Stimulated activated naive B cell treated with anti-CD40 and anti-IgM and Interleukin-4, amounts not matched to agents 10 μg/mL and 1 μg/mL and 100 μg/mL, for 72 hours (primary cell): Measurements from ENCODE around the gene CLBA1.
"Not testable (repeated sequence)": the region's sequence is repeated elsewhere in the genome, so short reads cannot be mapped to it uniquely, and the experiment has no call there.

Experiments used
- ATAC-seq, 2 donors: fragments of 150-1000 bp; cut with Tn5 transposase; replicated peaks; 2 replicates each; pipeline ENCODE4 v1.10.0; 2021; ENCODE audit warnings: moderate library complexity in 1 of 2
- DNase-seq: peaks from one replicate; pipeline ENCODE4 v3.0.0; 2021
- H3K27ac Mint-ChIP-seq: one replicate; pipeline ENCODE4 v1.8.0; 2022; ENCODE audit warnings: mild to moderate bottlenecking, mixed read lengths
- H3K27me3 Mint-ChIP-seq, 2 donors: one replicate each; pipeline ENCODE4 v1.8.0; 2022; ENCODE audit warnings: mixed read lengths in 2 of 2
- H3K36me3 Mint-ChIP-seq, 2 donors: one replicate each; pipeline ENCODE4 v1.8.0; 2022; ENCODE audit warnings: mixed read lengths in 2 of 2, mild to moderate bottlenecking in 1 of 2
- H3K4me1 Mint-ChIP-seq, 2 donors: one replicate each; pipeline ENCODE4 v1.8.0; 2022; ENCODE audit warnings: mixed read lengths in 2 of 2, mild to moderate bottlenecking in 1 of 2
- H3K4me3 Mint-ChIP-seq, 2 donors: one replicate each; pipeline ENCODE4 v1.8.0; 2022; ENCODE audit warnings: mild to moderate bottlenecking in 2 of 2, mixed read lengths in 2 of 2, moderate library complexity in 1 of 2
- H3K9me3 Mint-ChIP-seq, 2 donors: one replicate each; pipeline ENCODE4 v1.8.0; 2022; ENCODE audit warnings: mixed read lengths in 2 of 2, mild to moderate bottlenecking in 1 of 2

The CLBA1 gene

GRCh38 chr14:105034315-105035039 is 48.9 kb downstream of the CLBA1 start:
- Mint-ChIP-seq H3K4me1 (peaks cover 4 to 14% of the 10 kb centered on the region in 2 donors), H3K27me3 (no peaks in the 10 kb centered on the region), H3K4me3 (no peak overlapping the region), H3K27ac (no peak overlapping the region), H3K36me3 (peaks cover 0 to 6% of the 10 kb centered on the region in 2 donors), H3K9me3 (no peaks in the 10 kb centered on the region)
- ATAC-seq (no peak), DNase-seq (no peak)

GRCh38 chr14:105035616-105036015 is 50.0 kb downstream of the CLBA1 start:
- H3K9me3 Mint-ChIP-seq, DNase-seq, ATAC-seq, H3K4me3 Mint-ChIP-seq, H3K27me3 Mint-ChIP-seq, H3K36me3 Mint-ChIP-seq: not testable (repeated sequence)
- Mint-ChIP-seq H3K27ac (peak overlapping the region; percentile 73), H3K4me1 (peaks cover 4 to 13% of the 10 kb centered on the region in 2 donors)

- Mint-ChIP-seq H3K27me3 (peaks cover 0 to 4% of the 10 kb centered on the region in 2 donors), H3K9me3 (no peaks in the 10 kb centered on the region), H3K27ac (peak overlapping the region; percentile 51), H3K4me1 (peaks cover 3 to 13% of the 10 kb centered on the region in 2 donors), H3K36me3 (no peaks in the 10 kb centered on the region), H3K4me3 (no peak overlapping the region)
- DNase-seq = no peak
- no peak for ATAC-seq
These were observed 54.0 kb downstream of the CLBA1 start for GRCh38 chr14:105039458-105040205.

- Mint-ChIP-seq H3K9me3 (no peaks in the 10 kb centered on the region), H3K27ac (no peak overlapping the region), H3K27me3 (peaks cover 0 to 4% of the 10 kb centered on the region in 2 donors), H3K4me1 (peaks cover 12 to 33% of the 10 kb centered on the region in 2 donors), H3K4me3 (no peak overlapping the region), H3K36me3 (peaks cover 2 to 6% of the 10 kb centered on the region in 2 donors)
- ATAC-seq (no peak), DNase-seq (no peak)
These were observed 56.5 kb downstream of the CLBA1 start for GRCh38 chr14:105041841-105042765.

- H3K27ac Mint-ChIP-seq = peak overlapping the region; percentile 5
- H3K36me3 Mint-ChIP-seq = peaks cover 7 to 14% of the 10 kb centered on the region in 2 donors
- H3K9me3 Mint-ChIP-seq = no peaks in the 10 kb centered on the region
- H3K27me3 Mint-ChIP-seq = peaks cover 0 to 4% of the 10 kb centered on the region in 2 donors
- ATAC-seq (no peak), DNase-seq (no peak)
- H3K4me3 Mint-ChIP-seq = no peak overlapping the region
- H3K4me1 Mint-ChIP-seq = peaks cover 15 to 40% of the 10 kb centered on the region in 2 donors
These were observed 57.2 kb downstream of the CLBA1 start for GRCh38 chr14:105042813-105043212.

GRCh38 chr14:105043641-105044040 is 58.1 kb downstream of the CLBA1 start:
- Mint-ChIP-seq H3K27me3 (peaks cover 0 to 4% of the 10 kb centered on the region in 2 donors), H3K4me1 (peaks cover 18 to 46% of the 10 kb centered on the region in 2 donors), H3K27ac (no peak overlapping the region), H3K4me3 (no peak overlapping the region), H3K9me3 (no peaks in the 10 kb centered on the region), H3K36me3 (peaks cover 12 to 19% of the 10 kb centered on the region in 2 donors)
- no peak for DNase-seq
- ATAC-seq = no peak
